HG02623 (cell line): ENCODE results near the gene TPCN1.

Experiments
- ATAC-seq: cut with Tn5 transposase; IDR thresholded peaks from one replicate; pipeline ENCODE4 v1.9.1; 2021; ENCODE audit warnings: moderate library complexity; ENCODE audit not compliant: unreplicated experiment

Gene TPCN1

GRCh38 chr12:113301811-113302210 lies 80.5 kb downstream of the TPCN1 start:
- no peak for ATAC-seq

- no peak for ATAC-seq
These were observed 81.2 kb downstream of the TPCN1 start for GRCh38 chr12:113302466-113302865.

- ATAC-seq, result no peak
These were observed 81.8 kb downstream of the TPCN1 start for GRCh38 chr12:113302886-113303640.

- no peak for ATAC-seq
These were observed 84.1 kb downstream of the TPCN1 start for GRCh38 chr12:113305281-113305856.

GRCh38 chr12:113306382-113306781 lies 85.1 kb downstream of the TPCN1 start:
- no peak for ATAC-seq

- ATAC-seq, result no peak
These were observed 89.2 kb downstream of the TPCN1 start for GRCh38 chr12:113310489-113310888.

- ATAC-seq, result no peak
These were observed 92.9 kb downstream of the TPCN1 start for GRCh38 chr12:113314121-113314529.

GRCh38 chr12:113315358-113315757 lies 94.1 kb downstream of the TPCN1 start:
- ATAC-seq, result no peak

- ATAC-seq, result no peak
These were observed 94.9 kb downstream of the TPCN1 start for GRCh38 chr12:113316155-113316554.

- no peak for ATAC-seq
These were observed 95.9 kb downstream of the TPCN1 start for GRCh38 chr12:113317122-113317521.

- ATAC-seq, result no peak
These were observed 96.9 kb downstream of the TPCN1 start for GRCh38 chr12:113318046-113318656.

- ATAC-seq, result no peak
These were observed 97.8 kb downstream of the TPCN1 start for GRCh38 chr12:113318900-113319628.

GRCh38 chr12:113320401-113320800 lies 99.1 kb downstream of the TPCN1 start:
- no peak for ATAC-seq

GRCh38 chr12:113322343-113322742 lies 101.1 kb downstream of the TPCN1 start:
- ATAC-seq, result no peak

GRCh38 chr12:113325916-113326315 lies 104.7 kb downstream of the TPCN1 start:
- no peak for ATAC-seq

GRCh38 chr12:113326775-113327395 lies 105.6 kb downstream of the TPCN1 start:
- ATAC-seq, result no peak

GRCh38 chr12:113328368-113328889 lies 107.2 kb downstream of the TPCN1 start:
- ATAC-seq, result no peak

GRCh38 chr12:113329022-113329790 lies 107.9 kb downstream of the TPCN1 start:
- ATAC-seq, result no peak

GRCh38 chr12:113329791-113330417 lies 108.6 kb downstream of the TPCN1 start:
- no peak for ATAC-seq

- no peak for ATAC-seq
These were observed 109.2 kb downstream of the TPCN1 start for GRCh38 chr12:113330505-113330904.
